CD4-positive, alpha-beta T cell (primary cell): ENCODE data around the gene TMEM8B. TPM values are rescaled to one million over a fixed set of nuclear protein-coding genes. Genes with fewer than 3 reads are reported as not detected.
A peak's percentile ranks its signal among the peaks of the same experiment; 100 is the strongest.

Experiments used
- ATAC-seq: fragments of 200-7000 bp; cut with Tn5 transposase; one replicate; pipeline ENCODE4 v1.10.0; 2022; ENCODE audit warnings: mild to moderate bottlenecking; ENCODE audit not compliant: poor library complexity
- CTCF ChIA-PET: fragments of 350-600 bp; sonication (Branson Sonifier 250); formaldehyde crosslinking; loops from one replicate; lab custom pipeline; 2021; ENCODE audit warnings: antibody characterized with exemption, inconsistent platforms; lab: Charles Lee
- POLR2A ChIA-PET: fragments of 350-600 bp; sonication (Branson Sonifier 250); formaldehyde crosslinking; loops from one replicate; lab custom pipeline; 2021; ENCODE audit warnings: antibody characterized with exemption, inconsistent platforms; lab: Charles Lee
- DNase-seq, 14 experiments: peaks; one replicate each; pipeline ENCODE4 v3.0.0-alpha.2; 2013 to 2020; ENCODE audit warnings: mixed read lengths in 2 of 14
- H3K27ac ChIP-seq, 2 donors: one replicate each; pipeline versions ENCODE4 v1.5.1 to v1.7.0; 2013; ENCODE audit warnings: low read length in 2 of 2, low read depth in 1 of 2, mild to moderate bottlenecking in 1 of 2
- H3K27me3 ChIP-seq, 2 experiments: 1 replicate in 1 of 2; 2 replicates in 1 of 2; pipeline versions ENCODE4 v1.6.1 to v1.7.0; 2013; ENCODE audit warnings: low read length in 2 of 2, control low read depth in 1 of 2, mild to moderate bottlenecking in 1 of 2, moderate library complexity in 1 of 2; ENCODE audit not compliant: insufficient read depth in 2 of 2, control insufficient read depth in 1 of 2
- H3K36me3 ChIP-seq: one replicate; pipeline ENCODE4 v1.6.1; 2013; ENCODE audit warnings: low read length, control low read depth; ENCODE audit not compliant: insufficient read depth
- H3K4me1 ChIP-seq: one replicate; pipeline ENCODE4 v1.6.1; 2013; ENCODE audit warnings: low read length, control low read depth; ENCODE audit not compliant: insufficient read depth
- H3K4me3 ChIP-seq: one replicate; pipeline ENCODE4 v1.5.1; 2013; ENCODE audit warnings: mild to moderate bottlenecking, low read length, moderate library complexity
- H3K9me3 ChIP-seq, 2 experiments: 1 replicate in 1 of 2; 2 replicates in 1 of 2; pipeline versions ENCODE4 v1.6.1 to v1.7.0; 2013; ENCODE audit warnings: low read length in 2 of 2, mild to moderate bottlenecking in 2 of 2, control low read depth in 1 of 2, moderate library complexity in 1 of 2; ENCODE audit not compliant: control insufficient read depth in 1 of 2, insufficient read depth in 1 of 2
- H3K27ac Mint-ChIP-seq: one replicate; pipeline ENCODE4 v1.8.0; 2020; ENCODE audit warnings: mixed read lengths
- H3K27me3 Mint-ChIP-seq: one replicate; pipeline ENCODE4 v1.8.0; 2021; ENCODE audit warnings: mixed read lengths
- H3K36me3 Mint-ChIP-seq: one replicate; pipeline ENCODE4 v1.8.0; 2021; ENCODE audit warnings: low read depth, mixed read lengths
- H3K4me1 Mint-ChIP-seq: one replicate; pipeline ENCODE4 v1.8.0; 2021; ENCODE audit warnings: low read depth, mixed read lengths
- H3K4me3 Mint-ChIP-seq: one replicate; pipeline ENCODE4 v1.8.0; 2020; ENCODE audit warnings: mild to moderate bottlenecking, mixed read lengths
- H3K9me3 Mint-ChIP-seq: one replicate; pipeline ENCODE4 v1.8.0; 2020; ENCODE audit warnings: mixed read lengths
- CTCF ChIP-seq: fragments of 200-600 bp; IDR thresholded peaks from one replicate; pipeline ENCODE4 v1.8.0; 2022; ENCODE audit warnings: antibody characterized with exemption, mild to moderate bottlenecking
- intact Hi-C, 2 experiments: fragments of 100-400 bp; cut with DNase I in 1 of 2; cut with micrococcal nuclease in 1 of 2; formaldehyde crosslinking; loops; one replicate each; pipeline versions ENCODE4 v1.15.1 to v1.9.0; 2023 to 2025; cut with DNase I, micrococcal nuclease
- total RNA-seq, 174 experiments: library from RNA in 2 of 174; stranded (reverse) in 2 of 174; gene quantifications; one replicate each; pipeline ENCODE4 v1.2.3 and lab custom pipeline; 2021 to 2026

Gene TMEM8B
- total RNA-seq, 2 experiments from 2014 or later = 8.9 to 9.6 TPM

- Mint-ChIP-seq H3K27me3 (no peaks in the 10 kb centered on the region), H3K9me3 (no peaks in the 10 kb centered on the region), H3K27ac (peak within 1 kb of the TSS; percentile 88), H3K36me3 (no peaks in the 10 kb centered on the region), H3K4me3 (peak within 1 kb of the TSS; percentile 71), H3K4me1 (peaks cover 71% of the 10 kb centered on the region)
- H3K27ac ChIP-seq = peak within 1 kb of the TSS; percentile 62 to 78
- H3K4me3 ChIP-seq = no peak within 1 kb of the TSS
- H3K9me3 ChIP-seq = no peaks in the 10 kb centered on the region
- no peak for ATAC-seq
- no peaks in the 10 kb centered on the region for H3K27me3 ChIP-seq
- CTCF ChIA-PET = no interaction called here
- H3K4me1 ChIP-seq = peaks cover 87% of the 10 kb centered on the region
- no peak for DNase-seq
- POLR2A ChIA-PET = interaction anchor here (1.0 kb wide), 1 partner anchor 25 kb away, joined by 3 read pairs; no protein-coding TSS in a partner anchor
- H3K36me3 ChIP-seq = no peaks in the 10 kb centered on the region
- intact Hi-C loops = no loop called here
- TF ChIP-seq CTCF = no peak
These were observed 80.2 kb downstream of the TMEM8B start, which contains the start of gene SPAAR for GRCh38 chr9:35909274-35909673. TSS of gene SPAAR (plus strand) at chr9:35909490. CDS start at chr9:35910464, 974 bp downstream.

DNA sequence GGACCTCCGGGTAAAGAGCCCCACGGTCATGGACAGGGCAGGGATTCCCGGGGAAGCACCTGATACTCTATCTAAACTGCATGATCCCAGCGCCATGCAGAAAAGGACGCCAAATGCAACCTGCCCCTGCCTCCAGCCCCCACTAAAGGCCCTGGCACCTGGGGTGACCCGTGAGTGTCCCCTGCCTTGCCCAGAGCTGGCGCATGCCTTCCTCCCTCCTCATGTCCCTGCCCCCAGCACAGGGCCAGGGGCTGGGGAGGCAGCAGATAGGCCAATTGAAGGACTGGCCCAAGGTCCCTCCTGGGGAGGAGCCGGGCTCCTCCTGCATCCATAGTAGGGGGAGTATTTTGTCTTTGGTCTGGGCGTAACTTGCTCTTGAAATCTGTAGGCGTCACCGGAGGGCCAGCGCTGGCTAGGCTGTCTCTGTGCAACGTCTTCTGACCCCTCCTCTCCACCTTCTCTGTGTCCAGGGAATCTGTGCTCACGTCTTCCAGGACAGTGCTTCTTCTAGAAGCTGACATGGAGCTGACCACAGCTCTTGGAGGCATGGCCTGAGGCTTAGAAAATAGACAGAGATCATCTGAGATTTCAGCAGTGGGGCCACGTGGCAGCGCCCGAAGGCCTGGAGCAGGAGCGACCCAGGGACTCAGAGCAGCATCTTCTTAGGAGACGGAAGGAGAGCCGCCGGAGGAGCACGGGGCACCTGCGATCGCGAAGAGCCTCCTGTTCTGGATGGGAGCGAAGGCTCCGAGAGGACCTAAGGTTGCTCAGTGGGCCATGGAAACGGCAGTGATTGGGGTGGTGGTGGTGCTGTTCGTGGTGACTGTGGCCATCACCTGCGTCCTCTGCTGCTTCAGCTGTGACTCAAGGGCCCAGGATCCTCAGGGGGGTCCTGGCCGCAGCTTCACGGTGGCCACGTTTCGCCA lies 80.9 kb downstream of the TMEM8B start:
- TF ChIP-seq CTCF = no peak
- H3K4me3 Mint-ChIP-seq = peak overlapping the region; percentile 45
- H3K27me3 Mint-ChIP-seq = no peaks in the 10 kb centered on the region
- Histone ChIP-seq H3K27me3 (no peaks in the 10 kb centered on the region), H3K27ac (peak overlapping the region; percentile 62 to 78), H3K36me3 (no peaks in the 10 kb centered on the region), H3K4me3 (no peak overlapping the region), H3K9me3 (no peaks in the 10 kb centered on the region), H3K4me1 (peaks cover 82% of the 10 kb centered on the region)
- POLR2A ChIA-PET = interaction anchor here (1.7 kb wide), 1 partner anchor 31 kb away, joined by 11 read pairs; no protein-coding TSS in a partner anchor
- H3K36me3 Mint-ChIP-seq = no peaks in the 10 kb centered on the region
- no peaks in the 10 kb centered on the region for H3K9me3 Mint-ChIP-seq
- DNase-seq (no peak), ATAC-seq (no peak)
- H3K27ac Mint-ChIP-seq = peak overlapping the region; percentile 88
- intact Hi-C loops = loop anchor here in 1 of 2 experiments (2.0 kb wide), 1 partner anchor 31 kb away; no protein-coding TSS in a partner anchor
- CTCF ChIA-PET = interaction anchor here (1.2 kb wide), 1 partner anchor 9 kb away, joined by 4 read pairs; no protein-coding TSS in a partner anchor
- peaks cover 64% of the 10 kb centered on the region for H3K4me1 Mint-ChIP-seq

GRCh38 chr9:35910613-35911359 lies 81.8 kb downstream of the TMEM8B start:
- Histone ChIP-seq H3K9me3 (no peaks in the 10 kb centered on the region), H3K4me1 (peaks cover 73% of the 10 kb centered on the region), H3K4me3 (no peak overlapping the region), H3K27me3 (no peaks in the 10 kb centered on the region), H3K36me3 (no peaks in the 10 kb centered on the region), H3K27ac (peak overlapping the region; percentile 62 to 78)
- Mint-ChIP-seq H3K27ac (peak overlapping the region; percentile 88), H3K4me3 (peak overlapping the region; percentile 50), H3K9me3 (no peaks in the 10 kb centered on the region), H3K4me1 (peaks cover 57% of the 10 kb centered on the region), H3K36me3 (no peaks in the 10 kb centered on the region), H3K27me3 (no peaks in the 10 kb centered on the region)
- ChIA-PET CTCF (interaction anchor here (0.6 to 1.5 kb wide), 5 partner anchors 9 to 98 kb away, joined by 3 to 9 read pairs (median 4); no protein-coding TSS in a partner anchor), POLR2A (interaction anchor here (0.6 to 1.7 kb wide), 7 partner anchors 8 to 35 kb away, joined by 3 to 11 read pairs (median 5); no protein-coding TSS in a partner anchor)
- intact Hi-C loops = loop anchor here in 1 of 2 experiments (2.0 kb wide), 1 partner anchor 30 kb away; no protein-coding TSS in a partner anchor
- DNase-seq = peak in 12 of 14 experiments; percentile 27 to 79 (median 38)
- TF ChIP-seq CTCF = peak; percentile 56
- peak; percentile 84 for ATAC-seq
